ENCODE measurements around the gene UBE2R2.

- no peak for TF ChIP-seq CTCF (IDR thresholded peaks at IDR 0.05; ENCODE audit: poor library complexity, severe bottlenecking)
- no peak for TF ChIP-seq REST (IDR thresholded peaks at IDR 0.05; ENCODE audit: borderline replicate concordance)
- TF ChIP-seq POLR2AphosphoS5 (IDR thresholded peaks at IDR 0.05), result no peak
- no peak for TF ChIP-seq EZH2 (IDR thresholded peaks at IDR 0.05; ENCODE audit: borderline replicate concordance, insufficient read depth, low read length, poor library complexity, severe bottlenecking)
- TF ChIP-seq TAF1 (IDR thresholded peaks at IDR 0.05; ENCODE audit: low read depth), result no peak
- TF ChIP-seq EP300 (conservative IDR thresholded peaks at IDR 0.05; ENCODE audit: poor library complexity, severe bottlenecking), result no peak
- no peak for TF ChIP-seq RAD21 (conservative IDR thresholded peaks at IDR 0.05)
Measured at GRCh38 chr9:33850267-33850629, 33.3 kb downstream of the UBE2R2 start.

Data from neural cell (in vitro differentiated cells).